Prostate gland (tissue), 2 donors: ENCODE results near the gene KL. TPM values are rescaled to one million over a fixed set of nuclear protein-coding genes. Genes with fewer than 3 reads are reported as not detected.
A peak's percentile ranks its signal among the peaks of the same experiment; 100 is the strongest.

Experiments
- DNase-seq: peaks from one replicate; pipeline ENCODE4 v3.0.0-alpha.2; 2019; ENCODE audit warnings: low spot score
- H3K27ac ChIP-seq, 2 donors: fragments of 200-600 bp; sonication (generic); 2 replicates each; pipeline ENCODE4 v1.5.1; 2017 to 2019
- H3K27me3 ChIP-seq: fragments of 200-600 bp; sonication (generic); replicated peaks from 2 replicates; pipeline ENCODE4 v1.5.1; 2019; ENCODE audit not compliant: insufficient read depth
- H3K36me3 ChIP-seq, 2 donors: fragments of 200-600 bp; sonication (generic); 1 replicate in 1 of 2; 2 replicates in 1 of 2; pipeline versions ENCODE4 v1.5.1 to v1.8.1; 2017 to 2019
- H3K4me1 ChIP-seq: fragments of 200-600 bp; sonication (generic); replicated peaks from 2 replicates; pipeline ENCODE4 v1.5.1; 2019
- H3K4me3 ChIP-seq, 2 donors: fragments of 200-600 bp; sonication (generic); 2 replicates each; pipeline ENCODE4 v1.5.1; 2017 to 2019
- H3K9me3 ChIP-seq: fragments of 200-600 bp; sonication (generic); 2 replicates; pipeline ENCODE4 v1.5.1; 2017
- POLR2A ChIP-seq: fragments of 450-650 bp; IDR thresholded peaks from one replicate; pipeline ENCODE4 v1.6.1; 2016; ENCODE audit warnings: antibody characterized with exemption, mild to moderate bottlenecking
- POLR2AphosphoS5 ChIP-seq: sonication (generic); formaldehyde crosslinking; IDR thresholded peaks from one replicate; pipeline ENCODE4 v1.6.1; 2017; ENCODE audit warnings: antibody characterized with exemption
- WGBS: methylation state at CpG from one replicate; pipeline ENCODE4 v1.1.5; 2018; 5-methylcytosine and 5-hydroxymethylcytosine counted together
- intact Hi-C: fragments of 100-400 bp; cut with DNase I; formaldehyde crosslinking; loops from one replicate; pipeline ENCODE4 v1.14.2; 2022
- total RNA-seq, 2 donors: library from RNA; depleted of rRNA; stranded (reverse); fragments of >200 nt; gene quantifications; one replicate each; pipeline ENCODE4 v1.1.0, GENCODE V29; 2016
- TF ChIP-seq, protein P1 (sequence below), 4 experiments: fragments of 200-600 bp in 2 of 4; fragments of 450-650 bp in 2 of 4; sonication (generic) in 2 of 4; IDR thresholded peaks; 1 replicate in 3 of 4; 2 replicates in 1 of 4; pipeline ENCODE4 v1.5.1; 2016 to 2019; ENCODE audit warnings: antibody characterized with exemption in 4 of 4, mild to moderate bottlenecking in 2 of 4, moderate library complexity in 2 of 4

The KL gene
- total RNA-seq, 2 donors from 2014 or later = 13.9 to 46.8 TPM

DNA sequence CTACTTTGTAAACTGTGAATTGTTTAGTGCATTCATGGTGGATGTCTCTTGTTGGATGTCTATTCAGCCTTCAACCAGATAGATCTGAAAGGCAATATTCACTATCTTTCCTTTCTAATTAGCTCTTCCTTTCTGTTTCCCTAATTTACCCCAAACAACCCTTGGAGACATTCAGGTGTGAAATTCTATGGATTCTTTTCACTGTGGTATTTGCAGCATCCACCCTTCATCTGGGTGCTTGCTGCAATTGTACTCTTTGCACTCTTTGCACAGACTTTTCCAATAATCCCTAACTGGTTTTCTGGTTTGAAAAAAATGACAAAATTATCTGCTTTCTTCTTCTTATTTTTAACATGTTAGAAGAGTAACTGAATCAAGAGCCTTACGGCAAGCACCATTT, 56.5 kb downstream of the KL start:
- no peaks in the 10 kb centered on the region for H3K9me3 ChIP-seq
- no peaks in the 10 kb centered on the region for H3K4me1 ChIP-seq
- H3K4me3 ChIP-seq = no peak overlapping the region
- no peak for TF ChIP-seq POLR2AphosphoS5
- no peak for TF ChIP-seq POLR2A
- TF ChIP-seq, protein P1, sequence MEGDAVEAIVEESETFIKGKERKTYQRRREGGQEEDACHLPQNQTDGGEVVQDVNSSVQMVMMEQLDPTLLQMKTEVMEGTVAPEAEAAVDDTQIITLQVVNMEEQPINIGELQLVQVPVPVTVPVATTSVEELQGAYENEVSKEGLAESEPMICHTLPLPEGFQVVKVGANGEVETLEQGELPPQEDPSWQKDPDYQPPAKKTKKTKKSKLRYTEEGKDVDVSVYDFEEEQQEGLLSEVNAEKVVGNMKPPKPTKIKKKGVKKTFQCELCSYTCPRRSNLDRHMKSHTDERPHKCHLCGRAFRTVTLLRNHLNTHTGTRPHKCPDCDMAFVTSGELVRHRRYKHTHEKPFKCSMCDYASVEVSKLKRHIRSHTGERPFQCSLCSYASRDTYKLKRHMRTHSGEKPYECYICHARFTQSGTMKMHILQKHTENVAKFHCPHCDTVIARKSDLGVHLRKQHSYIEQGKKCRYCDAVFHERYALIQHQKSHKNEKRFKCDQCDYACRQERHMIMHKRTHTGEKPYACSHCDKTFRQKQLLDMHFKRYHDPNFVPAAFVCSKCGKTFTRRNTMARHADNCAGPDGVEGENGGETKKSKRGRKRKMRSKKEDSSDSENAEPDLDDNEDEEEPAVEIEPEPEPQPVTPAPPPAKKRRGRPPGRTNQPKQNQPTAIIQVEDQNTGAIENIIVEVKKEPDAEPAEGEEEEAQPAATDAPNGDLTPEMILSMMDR (IDR thresholded peaks at IDR 0.05) = no peak
- intact Hi-C loops = no loop called here
- H3K36me3 ChIP-seq = no peaks in the 10 kb centered on the region
- DNase-seq = no peak
- WGBS = 97% methylated on average over 1 of the region's 1 CpG
- H3K27ac ChIP-seq = no peak overlapping the region
- no peaks in the 10 kb centered on the region for H3K27me3 ChIP-seq

DNA sequence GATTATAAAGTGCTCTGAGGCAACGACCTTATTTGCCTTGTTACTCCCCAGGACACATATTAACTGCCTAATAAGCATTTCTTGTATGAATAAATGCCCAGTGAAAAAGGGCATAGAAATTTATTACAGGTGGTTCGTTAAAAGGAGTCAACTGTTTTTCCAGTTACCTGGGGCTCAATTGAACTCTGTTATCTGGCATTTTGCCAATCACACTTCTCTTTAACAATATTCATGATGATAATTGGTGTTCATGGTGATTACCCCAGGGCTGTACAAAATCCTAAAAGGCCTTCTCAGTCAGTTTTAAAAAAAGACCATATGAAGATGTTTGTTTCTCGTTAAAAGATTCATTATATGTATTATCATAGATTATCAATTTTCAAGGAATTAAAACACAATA, 57.1 kb downstream of the KL start:
- Histone ChIP-seq H3K4me1 (no peaks in the 10 kb centered on the region), H3K4me3 (no peak overlapping the region), H3K27ac (no peak overlapping the region), H3K36me3 (no peaks in the 10 kb centered on the region), H3K9me3 (no peaks in the 10 kb centered on the region), H3K27me3 (no peaks in the 10 kb centered on the region)
- no peak for DNase-seq
- intact Hi-C loops = no loop called here
- TF ChIP-seq POLR2A (no peak), POLR2AphosphoS5 (no peak)
- TF ChIP-seq, protein P1 (IDR thresholded peaks at IDR 0.05) = no peak
- 79% methylated on average over 3 of the region's 3 CpGs for WGBS

DNA sequence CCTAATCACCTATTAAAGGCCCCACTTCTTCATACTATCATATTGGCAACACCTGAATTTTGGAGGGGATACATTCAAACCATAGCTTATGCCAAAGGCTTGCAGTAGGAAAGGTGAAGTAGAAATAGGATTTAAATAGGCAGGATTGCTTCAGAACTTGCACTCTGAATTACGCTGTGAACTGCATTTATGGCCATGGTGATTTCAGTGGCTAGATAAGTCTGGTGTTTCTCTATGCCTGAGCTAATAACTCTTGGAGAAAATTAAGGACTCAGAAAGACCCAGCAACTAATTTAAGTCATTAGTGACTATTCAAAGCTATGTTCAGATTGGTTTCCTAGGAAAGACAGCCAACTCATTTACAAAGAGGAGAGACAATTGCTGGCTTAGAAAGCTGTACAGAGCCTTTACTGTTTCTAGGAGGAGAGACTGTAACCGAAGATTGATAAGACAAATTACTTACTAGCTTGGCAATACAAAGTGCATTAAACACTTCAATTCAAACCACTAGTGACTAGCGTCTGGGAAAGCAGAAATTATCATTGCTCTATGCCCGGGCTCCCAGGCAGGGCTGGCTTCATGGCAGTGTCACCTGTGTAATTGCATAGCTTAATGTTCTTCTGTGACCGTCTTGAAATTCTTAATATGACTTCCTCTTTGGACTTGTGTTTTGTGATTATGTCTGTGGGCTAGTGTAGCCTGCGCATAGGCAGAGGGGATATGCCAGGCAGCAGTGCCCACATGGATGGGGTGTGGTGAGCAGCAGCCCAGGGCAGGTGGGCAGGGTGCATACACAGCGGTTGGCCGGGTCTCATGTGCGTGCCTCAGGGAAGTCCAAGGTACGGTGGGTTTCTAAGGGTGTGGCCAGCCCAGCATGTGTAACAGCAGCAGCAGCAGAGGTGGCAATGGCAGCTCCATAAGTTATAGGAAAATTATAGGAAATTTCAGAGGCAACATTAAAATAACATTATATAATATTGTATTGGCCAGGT, 60.1 kb downstream of the KL start:
- H3K36me3 ChIP-seq = no peaks in the 10 kb centered on the region
- no peak overlapping the region for H3K27ac ChIP-seq
- 91% methylated on average over 10 of the region's 10 CpGs for WGBS
- no peaks in the 10 kb centered on the region for H3K27me3 ChIP-seq
- no peak overlapping the region for H3K4me3 ChIP-seq
- intact Hi-C loops = no loop called here
- no peak for DNase-seq
- no peaks in the 10 kb centered on the region for H3K4me1 ChIP-seq
- H3K9me3 ChIP-seq = no peaks in the 10 kb centered on the region
- no peak for TF ChIP-seq POLR2AphosphoS5
- TF ChIP-seq, protein P1 (IDR thresholded peaks at IDR 0.05) = no peak
- no peak for TF ChIP-seq POLR2A

DNA sequence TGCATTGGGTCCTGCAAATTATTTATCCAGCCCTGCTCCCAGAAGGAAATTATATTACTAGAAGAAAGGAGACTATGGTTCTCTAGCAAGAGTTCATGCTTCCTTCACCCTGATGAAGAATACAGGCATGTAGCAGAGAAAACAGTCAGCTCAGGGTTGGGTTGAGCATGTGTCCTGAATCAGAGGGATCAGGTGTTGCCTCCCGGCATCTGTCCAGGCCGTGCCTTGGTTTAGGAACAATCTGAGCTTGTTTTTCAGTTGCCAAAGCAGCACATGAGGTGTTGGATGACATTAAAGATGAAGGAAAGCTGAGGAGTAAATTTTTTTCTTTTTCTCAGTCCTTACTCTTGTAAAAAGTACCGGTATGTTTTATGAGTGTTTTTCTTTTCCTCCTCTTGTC, 62.0 kb downstream of the KL start:
- intact Hi-C loops = no loop called here
- 10% methylated on average over 3 of the region's 3 CpGs for WGBS
- DNase-seq = peak; percentile 31
- no peaks in the 10 kb centered on the region for H3K36me3 ChIP-seq
- no peaks in the 10 kb centered on the region for H3K27me3 ChIP-seq
- no peak overlapping the region for H3K27ac ChIP-seq
- TF ChIP-seq POLR2A (no peak), POLR2AphosphoS5 (peak; percentile 57)
- TF ChIP-seq, protein P1 (IDR thresholded peaks at IDR 0.05) = no peak
- H3K4me3 ChIP-seq = no peak overlapping the region
- H3K4me1 ChIP-seq = no peaks in the 10 kb centered on the region
- no peaks in the 10 kb centered on the region for H3K9me3 ChIP-seq

DNA sequence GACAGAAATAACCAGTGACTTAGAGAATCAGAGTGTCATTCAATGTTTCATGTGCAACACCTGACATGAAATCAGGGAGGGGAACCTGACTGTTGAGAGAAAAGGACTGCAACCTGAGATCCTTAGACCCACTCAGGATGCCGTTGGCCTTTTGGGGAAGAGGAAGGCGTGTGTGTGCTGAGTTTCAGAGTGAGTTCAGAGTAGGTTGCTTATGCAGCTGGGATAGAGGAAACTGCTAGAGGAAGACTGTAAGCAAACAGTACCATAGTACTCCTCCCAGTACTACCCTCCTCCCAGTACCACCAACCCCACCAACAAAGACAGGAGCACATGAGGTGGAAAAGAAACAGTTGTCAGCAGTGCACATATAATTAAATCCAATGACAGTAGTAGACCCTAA, 63.7 kb downstream of the KL start:
- no peak overlapping the region for H3K27ac ChIP-seq
- DNase-seq = no peak
- H3K4me3 ChIP-seq = no peak overlapping the region
- no peaks in the 10 kb centered on the region for H3K4me1 ChIP-seq
- 81% methylated on average over 2 of the region's 2 CpGs for WGBS
- intact Hi-C loops = no loop called here
- no peaks in the 10 kb centered on the region for H3K36me3 ChIP-seq
- no peaks in the 10 kb centered on the region for H3K27me3 ChIP-seq
- no peak for TF ChIP-seq POLR2A
- TF ChIP-seq, protein P1 (IDR thresholded peaks at IDR 0.05) = no peak
- no peak for TF ChIP-seq POLR2AphosphoS5
- H3K9me3 ChIP-seq = no peaks in the 10 kb centered on the region
